ENCODE data around the gene ZRANB2. TPM values are rescaled to one million over a fixed set of nuclear protein-coding genes. Genes with fewer than 3 reads are reported as not detected.

Gene ZRANB2
- total and polyA plus RNA-seq, 4 donors, result 12.7 to 44.3 (median 30.2) TPM

GRCh38 chr1:71083271-71083670, 2.4 kb upstream of the ZRANB2 start:
- H3K27me3 ChIP-seq (ENCODE audit: control insufficient read depth in 4 of 4, insufficient read depth in 4 of 4, low read length in 3 of 4), result peaks cover 0 to 7% (median 0%) of the 10 kb centered on the region in 4 donors
- peaks cover 0 to 3% (median under 1%) of the 10 kb centered on the region in 4 donors for H3K36me3 ChIP-seq (ENCODE audit: control insufficient read depth in 4 of 4, insufficient read depth in 3 of 4, low read depth in 1 of 4, low read length in 3 of 4)
- TF ChIP-seq RXRA (IDR thresholded peaks at IDR 0.05) (no peak), JUND (IDR thresholded peaks at IDR 0.05) (no peak), YY1 (IDR thresholded peaks at IDR 0.05) (no peak), EGR1 (IDR thresholded peaks at IDR 0.05; ENCODE audit: low read depth in 2 of 2) (no peak), MAX (IDR thresholded peaks at IDR 0.05) (no peak), RAD21 (IDR thresholded peaks at IDR 0.05) (no peak), HNF4G (IDR thresholded peaks at IDR 0.05) (no peak), FOXA2 (IDR thresholded peaks at IDR 0.05) (no peak), HNF4A (conservative IDR thresholded peaks at IDR 0.05) (no peak)
- no peaks in the 10 kb centered on the region for H3K9me3 ChIP-seq (ENCODE audit: control insufficient read depth in 4 of 4, low read length in 3 of 4)
- DNase-seq (ENCODE audit: low spot score), result no peak
- peaks cover 2 to 18% (median 9%) of the 10 kb centered on the region in 4 donors for H3K4me1 ChIP-seq (ENCODE audit: control insufficient read depth in 4 of 4, insufficient read depth in 4 of 4, low read length in 3 of 4)
- H3K27ac ChIP-seq (ENCODE audit: low read depth in 1 of 2, low read length in 2 of 2), result no peak overlapping the region
- WGBS, result 77% methylated on average over 2 of the region's 2 CpGs
- H3K4me3 ChIP-seq (ENCODE audit: low read depth in 1 of 3, low read length in 3 of 3), result no peak overlapping the region
- H3K9ac ChIP-seq (ENCODE audit: low read depth in 1 of 2, low read length in 2 of 2), result no peak overlapping the region

- H3K4me1 ChIP-seq (ENCODE audit: control insufficient read depth in 4 of 4, insufficient read depth in 4 of 4, low read length in 3 of 4), result peaks cover 2 to 18% (median 9%) of the 10 kb centered on the region in 4 donors
- no peak for DNase-seq (ENCODE audit: low spot score)
- no peaks in the 10 kb centered on the region for H3K9me3 ChIP-seq (ENCODE audit: control insufficient read depth in 4 of 4, low read length in 3 of 4)
- peak overlapping the region; percentile 62 to 96 (median 83) for H3K4me3 ChIP-seq (ENCODE audit: low read depth in 1 of 3, low read length in 3 of 3)
- WGBS, result 78% methylated on average over 7 of the region's 7 CpGs
- no peak for TF ChIP-seq YY1 (IDR thresholded peaks at IDR 0.05)
- no peak for TF ChIP-seq ZBTB33 (IDR thresholded peaks at IDR 0.05)
- no peak for TF ChIP-seq FOXA2 (IDR thresholded peaks at IDR 0.05)
- TF ChIP-seq MAX (IDR thresholded peaks at IDR 0.05), result no peak
- TF ChIP-seq TAF1 (conservative IDR thresholded peaks at IDR 0.05), result no peak
- TF ChIP-seq JUND (IDR thresholded peaks at IDR 0.05), result no peak
- TF ChIP-seq HNF4A (conservative IDR thresholded peaks at IDR 0.05), result no peak
- no peak for TF ChIP-seq GABPA (IDR thresholded peaks at IDR 0.05 in 1 of 2, conservative IDR thresholded peaks at IDR 0.05 in 1 of 2)
- no peak for TF ChIP-seq RAD21 (IDR thresholded peaks at IDR 0.05)
- TF ChIP-seq EGR1 (IDR thresholded peaks at IDR 0.05; ENCODE audit: low read depth in 2 of 2), result no peak
- TF ChIP-seq ATF3 (IDR thresholded peaks at IDR 0.05), result no peak
- TF ChIP-seq FOXA1 (IDR thresholded peaks at IDR 0.05), result no peak
- no peak for TF ChIP-seq CTCF (IDR thresholded peaks at IDR 0.05; ENCODE audit: low read depth, low read length, missing input control)
- no peak for TF ChIP-seq SP1 (IDR thresholded peaks at IDR 0.05)
- H3K27ac ChIP-seq (ENCODE audit: low read depth in 1 of 2, low read length in 2 of 2), result no peak overlapping the region
- peaks cover 0 to 14% (median 9%) of the 10 kb centered on the region in 4 donors for H3K36me3 ChIP-seq (ENCODE audit: control insufficient read depth in 4 of 4, insufficient read depth in 3 of 4, low read depth in 1 of 4, low read length in 3 of 4)
- H3K9ac ChIP-seq (ENCODE audit: low read depth in 1 of 2, low read length in 2 of 2), result no peak overlapping the region
- peaks cover 0 to 7% (median 0%) of the 10 kb centered on the region in 4 donors for H3K27me3 ChIP-seq (ENCODE audit: control insufficient read depth in 4 of 4, insufficient read depth in 4 of 4, low read length in 3 of 4)
These were observed 854 bp upstream of the ZRANB2 start for GRCh38 chr1:71081697-71082080.

All from liver (tissue), 9 donors.